Measurements from ENCODE around the gene FCGBP. TPM values are rescaled to one million over a fixed set of nuclear protein-coding genes. Genes with fewer than 3 reads are reported as not detected.
"Not testable (repeated sequence)": the region's sequence is repeated elsewhere in the genome, so short reads cannot be mapped to it uniquely, and the experiment has no call there.

Gene FCGBP
- total RNA-seq, 1 donor from 2014 or later, result 95.3 TPM

- intact Hi-C loops (cut with DNase I), result no loop called here
- Histone ChIP-seq H3K36me3 (no peaks in the 10 kb centered on the region), H3K4me1 (no peaks in the 10 kb centered on the region), H3K4me3 (no peak overlapping the region), H3K9me3 (no peaks in the 10 kb centered on the region), H3K27ac (no peak overlapping the region), H3K27me3 (ENCODE audit: low read depth) (peaks cover 14% of the 10 kb centered on the region)
- DNase-seq, result no peak
- no peak for ATAC-seq
- no peak for TF ChIP-seq CTCF (IDR thresholded peaks at IDR 0.05)
Observed at GRCh38 chr19:39913682-39914333, 20.6 kb downstream of the FCGBP start.

DNA sequence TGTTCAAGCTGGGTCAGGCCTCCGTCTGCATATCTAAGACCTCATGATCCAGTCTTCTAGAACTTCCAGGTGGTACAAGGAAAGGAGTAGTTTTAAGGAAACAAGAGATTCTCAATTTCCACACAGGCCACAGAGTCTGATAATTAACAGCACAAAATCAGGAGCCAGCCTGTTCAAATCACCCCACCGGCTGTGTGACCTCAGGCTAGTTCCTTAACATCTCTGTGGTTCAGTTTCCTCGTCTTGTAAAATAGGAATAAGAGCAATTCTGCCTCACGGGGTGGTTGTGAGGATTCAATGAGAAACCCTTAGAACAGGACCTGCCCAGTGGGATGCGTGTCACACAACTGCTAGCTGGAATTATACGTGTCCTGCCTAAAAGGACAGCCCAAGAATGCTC lies 25.6 kb downstream of the FCGBP start:
- no peaks in the 10 kb centered on the region for H3K27me3 ChIP-seq (ENCODE audit: low read depth)
- no peak overlapping the region for H3K4me3 ChIP-seq
- no peaks in the 10 kb centered on the region for H3K9me3 ChIP-seq
- no peak for DNase-seq
- no peaks in the 10 kb centered on the region for H3K4me1 ChIP-seq
- no peak for TF ChIP-seq CTCF (IDR thresholded peaks at IDR 0.05)
- no peaks in the 10 kb centered on the region for H3K36me3 ChIP-seq
- intact Hi-C loops (cut with DNase I), result no loop called here
- no peak for ATAC-seq
- H3K27ac ChIP-seq, result no peak overlapping the region

- intact Hi-C loops (cut with DNase I), result no loop called here
- TF ChIP-seq CTCF (IDR thresholded peaks at IDR 0.05), result no peak
- no peaks in the 10 kb centered on the region for H3K4me1 ChIP-seq
Observed at GRCh38 chr19:39906820-39907611, 27.4 kb downstream of the FCGBP start.

GRCh38 chr19:39906283-39906682 lies 28.2 kb downstream of the FCGBP start:
- ATAC-seq (no peak), DNase-seq (no peak)
- Histone ChIP-seq H3K27ac (no peak overlapping the region), H3K9me3 (no peaks in the 10 kb centered on the region), H3K27me3 (ENCODE audit: low read depth) (no peaks in the 10 kb centered on the region), H3K4me1 (no peaks in the 10 kb centered on the region), H3K36me3 (no peaks in the 10 kb centered on the region), H3K4me3 (no peak overlapping the region)
- no peak for TF ChIP-seq CTCF (IDR thresholded peaks at IDR 0.05)
- intact Hi-C loops (cut with DNase I), result no loop called here

More at GRCh38 chr19:39906820-39907611, 27.4 kb downstream of the FCGBP start:
- Histone ChIP-seq H3K27ac (no peak overlapping the region), H3K27me3 (ENCODE audit: low read depth) (no peaks in the 10 kb centered on the region), H3K9me3 (no peaks in the 10 kb centered on the region), H3K36me3 (no peaks in the 10 kb centered on the region), H3K4me3 (no peak overlapping the region)
- DNase-seq, result no peak
- ATAC-seq, result no peak

- ATAC-seq; H3K9me3 ChIP-seq; intact Hi-C loops (cut with DNase I); H3K36me3 ChIP-seq; H3K4me1 ChIP-seq; H3K4me3 ChIP-seq; DNase-seq; H3K27me3 ChIP-seq (ENCODE audit: low read depth); H3K27ac ChIP-seq: not testable (repeated sequence)
Observed at GRCh38 chr19:39903486-39904091, 30.8 kb downstream of the FCGBP start.

GRCh38 chr19:39902326-39902725 lies 32.1 kb downstream of the FCGBP start:
- H3K4me1 ChIP-seq; ATAC-seq; intact Hi-C loops (cut with DNase I); DNase-seq; H3K36me3 ChIP-seq; H3K4me3 ChIP-seq; H3K27me3 ChIP-seq (ENCODE audit: low read depth); H3K27ac ChIP-seq; H3K9me3 ChIP-seq: not testable (repeated sequence)

DNA sequence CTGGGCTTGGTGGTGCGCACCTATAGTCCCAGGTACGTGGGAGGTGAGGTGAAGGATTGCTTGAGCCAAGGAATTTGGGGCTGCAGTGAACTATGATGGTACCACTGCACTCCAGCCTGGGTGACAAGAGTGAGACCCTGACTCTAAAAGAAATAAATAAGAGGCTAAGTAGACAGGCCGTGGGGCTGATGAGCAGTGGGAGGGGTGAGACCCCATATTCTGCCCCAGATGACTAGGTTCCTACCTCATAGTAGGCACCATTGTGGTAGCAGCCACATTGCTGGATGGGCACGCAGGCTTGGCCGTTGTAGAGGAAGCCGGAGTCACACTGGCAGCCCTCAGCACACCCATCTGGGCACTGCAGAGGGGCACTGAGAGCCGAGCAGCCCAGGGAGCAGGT lies 32.8 kb downstream of the FCGBP start:
- H3K27ac ChIP-seq; intact Hi-C loops (cut with DNase I); DNase-seq; H3K4me1 ChIP-seq; H3K4me3 ChIP-seq; H3K27me3 ChIP-seq (ENCODE audit: low read depth); ATAC-seq; H3K9me3 ChIP-seq; H3K36me3 ChIP-seq: not testable (repeated sequence)

- ATAC-seq; H3K4me3 ChIP-seq; H3K36me3 ChIP-seq; H3K9me3 ChIP-seq; intact Hi-C loops (cut with DNase I); H3K4me1 ChIP-seq; H3K27ac ChIP-seq; H3K27me3 ChIP-seq (ENCODE audit: low read depth); DNase-seq: not testable (repeated sequence)
Observed at GRCh38 chr19:39898858-39899257, 35.6 kb downstream of the FCGBP start.

GRCh38 chr19:39897511-39898245 lies 36.8 kb downstream of the FCGBP start:
- H3K9me3 ChIP-seq; H3K36me3 ChIP-seq; DNase-seq; H3K27ac ChIP-seq; H3K4me3 ChIP-seq; H3K27me3 ChIP-seq (ENCODE audit: low read depth); intact Hi-C loops (cut with DNase I); H3K4me1 ChIP-seq: not testable (repeated sequence)
- peak; percentile 72 to 76 for ATAC-seq
